Measurements from ENCODE around the gene CCL14. TPM values are rescaled to one million over a fixed set of nuclear protein-coding genes. Genes with fewer than 3 reads are reported as not detected.

CCL14 gene
- total RNA-seq, 4 donors from 2014 or later = 3.5 to 28.2 (median 17.3) TPM

DNA sequence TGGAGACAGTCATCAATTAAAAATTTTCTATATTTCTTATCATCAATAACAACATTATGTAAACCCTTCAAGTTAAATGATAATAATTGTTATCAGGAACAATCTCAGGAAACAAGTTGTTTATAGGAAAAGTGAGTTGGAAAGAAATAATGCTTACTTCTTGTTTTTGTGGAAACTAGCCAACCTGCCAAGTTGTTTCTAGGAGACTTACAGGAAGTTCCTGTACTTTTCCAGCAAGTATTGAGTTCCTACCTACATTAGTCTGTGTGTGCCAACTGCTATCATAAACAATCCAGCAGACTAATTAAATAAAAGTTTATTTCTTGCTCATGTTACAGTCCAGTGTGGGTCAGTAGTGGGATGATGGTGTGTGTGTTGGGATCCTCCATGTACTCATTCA, 1.6 kb upstream of the CCL14 start:
- H3K4me3 ChIP-seq (ENCODE audit: low read depth, poor library complexity, severe bottlenecking) = no peak overlapping the region
- intact Hi-C loops (cut with DNase I; ENCODE audit: low total_unique reads) = no loop called here
- no peak for TF ChIP-seq POLR2A (IDR thresholded peaks at IDR 0.05)
- TF ChIP-seq, protein P1, sequence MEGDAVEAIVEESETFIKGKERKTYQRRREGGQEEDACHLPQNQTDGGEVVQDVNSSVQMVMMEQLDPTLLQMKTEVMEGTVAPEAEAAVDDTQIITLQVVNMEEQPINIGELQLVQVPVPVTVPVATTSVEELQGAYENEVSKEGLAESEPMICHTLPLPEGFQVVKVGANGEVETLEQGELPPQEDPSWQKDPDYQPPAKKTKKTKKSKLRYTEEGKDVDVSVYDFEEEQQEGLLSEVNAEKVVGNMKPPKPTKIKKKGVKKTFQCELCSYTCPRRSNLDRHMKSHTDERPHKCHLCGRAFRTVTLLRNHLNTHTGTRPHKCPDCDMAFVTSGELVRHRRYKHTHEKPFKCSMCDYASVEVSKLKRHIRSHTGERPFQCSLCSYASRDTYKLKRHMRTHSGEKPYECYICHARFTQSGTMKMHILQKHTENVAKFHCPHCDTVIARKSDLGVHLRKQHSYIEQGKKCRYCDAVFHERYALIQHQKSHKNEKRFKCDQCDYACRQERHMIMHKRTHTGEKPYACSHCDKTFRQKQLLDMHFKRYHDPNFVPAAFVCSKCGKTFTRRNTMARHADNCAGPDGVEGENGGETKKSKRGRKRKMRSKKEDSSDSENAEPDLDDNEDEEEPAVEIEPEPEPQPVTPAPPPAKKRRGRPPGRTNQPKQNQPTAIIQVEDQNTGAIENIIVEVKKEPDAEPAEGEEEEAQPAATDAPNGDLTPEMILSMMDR (IDR thresholded peaks at IDR 0.05) = no peak
- no peak for DNase-seq (ENCODE audit: low spot score in 2 of 2)

DNA sequence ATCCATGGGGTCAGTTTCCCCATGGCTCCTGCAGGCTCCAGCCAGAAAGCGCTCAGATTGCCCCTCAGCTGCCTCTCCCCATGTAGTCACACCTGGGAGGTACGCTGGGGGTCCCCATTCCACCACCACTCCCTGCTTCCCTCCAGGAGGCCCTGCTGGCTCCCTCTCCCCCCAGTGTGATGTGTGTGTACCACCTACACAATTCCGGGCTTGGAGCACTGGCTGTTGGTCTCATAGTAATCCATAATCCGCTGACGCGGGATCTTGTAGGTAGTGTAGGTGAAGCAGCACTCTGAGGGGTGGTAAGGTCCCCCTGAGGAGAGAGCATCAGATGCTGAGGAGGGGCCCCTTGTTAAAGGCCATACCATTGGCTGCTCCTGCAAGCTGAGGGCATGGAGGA, 2.4 kb downstream of the CCL14 start:
- WGBS, 2 donors = 93 to 98% methylated on average over 6 of the region's 6 CpGs
- intact Hi-C loops (cut with DNase I; ENCODE audit: low total_unique reads) = no loop called here
- peak in 1 of 2 donors; percentile 54 for DNase-seq (ENCODE audit: low spot score in 2 of 2)

DNA sequence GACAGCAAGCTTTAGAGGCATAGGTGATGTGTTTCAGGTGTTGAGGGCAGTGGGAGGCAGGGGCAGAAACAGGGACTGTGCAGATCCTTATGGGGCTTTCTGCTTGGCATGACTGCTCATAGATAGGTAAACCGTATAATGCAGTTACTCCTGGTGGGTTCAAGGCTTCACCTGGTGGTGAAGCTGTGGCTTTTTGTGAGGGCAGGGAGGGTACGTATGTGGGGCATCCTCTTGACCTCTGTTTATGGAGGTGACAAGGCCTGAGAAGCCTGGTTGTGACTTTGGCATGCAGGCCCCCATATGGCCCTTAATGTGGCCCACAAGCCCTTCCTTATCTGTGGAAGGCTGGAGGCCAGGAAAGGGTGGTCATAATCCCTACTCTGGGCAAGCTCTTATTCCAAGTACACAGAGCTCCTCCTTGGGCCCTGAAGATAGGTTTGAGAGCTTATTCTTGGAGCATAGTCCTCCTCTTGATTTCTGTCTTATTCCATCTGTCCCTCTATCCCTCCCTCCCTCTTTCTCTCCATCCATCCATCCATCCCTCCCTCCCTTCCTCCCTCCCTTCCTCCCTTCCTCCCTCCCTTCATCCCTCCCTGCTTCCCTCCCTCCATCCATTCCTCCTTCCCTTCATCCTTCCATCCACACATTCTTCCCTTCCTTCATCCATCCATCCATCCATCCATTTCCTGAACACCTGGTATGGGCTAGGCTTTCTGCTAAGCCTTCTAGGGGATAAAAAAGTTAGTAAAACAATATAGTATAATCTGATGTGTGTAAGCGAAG, 3.9 kb downstream of the CCL14 start:
- intact Hi-C loops (cut with DNase I; ENCODE audit: low total_unique reads) = no loop called here
- peak in 1 of 2 donors; percentile 49 for DNase-seq (ENCODE audit: low spot score in 2 of 2)

More for the DNA sequence above, 2.4 kb downstream of the CCL14 start:
- TF ChIP-seq POLR2A (IDR thresholded peaks at IDR 0.05) = no peak
- TF ChIP-seq, protein P1 (IDR thresholded peaks at IDR 0.05) = no peak
- H3K4me3 ChIP-seq (ENCODE audit: low read depth, poor library complexity, severe bottlenecking) = no peak overlapping the region

DNA sequence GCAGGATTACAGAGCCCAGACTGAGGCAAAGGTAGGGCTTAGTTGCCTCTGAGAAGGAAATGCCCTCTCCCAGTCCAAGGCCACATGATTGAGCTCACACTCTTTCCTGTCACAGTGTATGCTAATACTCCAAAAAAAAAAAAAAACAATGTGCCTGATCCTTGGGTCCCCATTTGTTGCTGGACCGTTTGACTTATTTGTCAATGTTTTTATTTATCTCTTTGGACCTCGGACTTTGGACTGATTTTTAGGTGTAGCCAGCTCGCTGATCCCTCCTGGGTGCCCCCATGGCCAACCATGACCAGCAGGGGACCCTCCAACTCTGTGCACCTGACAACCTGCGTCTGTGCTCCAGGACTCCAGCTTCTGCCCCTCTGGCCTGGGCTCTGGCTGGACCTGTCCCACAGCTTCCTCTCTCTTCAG, 4.6 kb downstream of the CCL14 start:
- DNase-seq (ENCODE audit: low spot score in 2 of 2) = peak in 1 of 2 donors; percentile 63
- intact Hi-C loops (cut with DNase I; ENCODE audit: low total_unique reads) = no loop called here

More for the DNA sequence above, 3.9 kb downstream of the CCL14 start:
- WGBS, 2 donors = 89 to 90% methylated on average over 3 of the region's 3 CpGs
- no peak for TF ChIP-seq POLR2A (IDR thresholded peaks at IDR 0.05)
- TF ChIP-seq, protein P1 (IDR thresholded peaks at IDR 0.05) = no peak
- no peak overlapping the region for H3K4me3 ChIP-seq (ENCODE audit: low read depth, poor library complexity, severe bottlenecking)

DNA sequence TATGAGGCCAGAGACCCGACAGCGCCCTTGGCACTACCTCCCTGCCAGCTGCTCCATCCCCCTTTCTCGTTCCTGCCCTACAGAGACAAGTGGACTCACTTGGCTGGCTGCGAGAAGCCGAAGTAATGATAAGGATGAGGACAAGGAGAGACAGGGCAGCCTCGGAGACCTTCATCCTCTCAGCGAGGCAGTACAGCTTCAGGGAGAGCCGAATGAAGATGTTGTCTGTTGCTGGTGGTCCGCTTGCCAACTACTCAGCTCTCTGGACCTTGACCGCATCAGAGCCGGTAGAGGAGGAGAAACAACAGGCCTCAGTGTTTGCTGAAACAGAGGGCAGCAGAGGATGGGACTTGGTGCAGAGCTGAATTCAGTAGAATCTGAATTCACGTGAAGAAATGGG, 5.3 kb downstream of the CCL14 start, which contains the start of gene CCL16:
CCL16 (minus strand) TSS at position 252 of the 400 bp plus-strand sequence; CDS start at position 175, 77 bp downstream.
- H3K4me3 ChIP-seq (ENCODE audit: low read depth, poor library complexity, severe bottlenecking) = no peak within 1 kb of the TSS
- TF ChIP-seq, protein P1 (IDR thresholded peaks at IDR 0.05) = no peak
- TF ChIP-seq POLR2A (IDR thresholded peaks at IDR 0.05) = no peak
- 91 to 92% methylated on average over 12 of the region's 12 CpGs for WGBS, 2 donors
- peak in 1 of 2 donors; percentile 25 for DNase-seq (ENCODE audit: low spot score in 2 of 2)
- intact Hi-C loops (cut with DNase I; ENCODE audit: low total_unique reads) = no loop called here

More for the DNA sequence above, 4.6 kb downstream of the CCL14 start:
- 71 to 72% methylated on average over 4 of the region's 4 CpGs for WGBS, 2 donors
- H3K4me3 ChIP-seq (ENCODE audit: low read depth, poor library complexity, severe bottlenecking) = no peak overlapping the region
- TF ChIP-seq POLR2A (IDR thresholded peaks at IDR 0.05) = no peak
- TF ChIP-seq, protein P1 (IDR thresholded peaks at IDR 0.05) = no peak

Measured in lower leg skin (tissue), 4 donors.